LNCAP (cell line): ENCODE results near the gene TRAM2.

Source experiments
- CTCF ChIP-seq: fragments of 450-650 bp; IDR thresholded peaks from 2 replicates; pipeline ENCODE4 v1.5.1; 2017; ENCODE audit warnings: mild to moderate bottlenecking

The TRAM2 gene

GRCh38 chr6:52562911-52563310, 13.9 kb downstream of the TRAM2 start:
- TF ChIP-seq CTCF = no peak

- TF ChIP-seq CTCF = no peak
Observed at GRCh38 chr6:52560462-52560861, 16.4 kb downstream of the TRAM2 start.

- no peak for TF ChIP-seq CTCF
Observed at GRCh38 chr6:52558266-52559000, 18.4 kb downstream of the TRAM2 start.

GRCh38 chr6:52557389-52558265, 19.2 kb downstream of the TRAM2 start:
- TF ChIP-seq CTCF = no peak

GRCh38 chr6:52555518-52556233, 21.2 kb downstream of the TRAM2 start:
- TF ChIP-seq CTCF = no peak

GRCh38 chr6:52554684-52555280, 22.1 kb downstream of the TRAM2 start:
- TF ChIP-seq CTCF = no peak

GRCh38 chr6:52553719-52554118, 23.1 kb downstream of the TRAM2 start:
- no peak for TF ChIP-seq CTCF
